ENCODE measurements around the gene PTPA. TPM values are rescaled to one million over a fixed set of nuclear protein-coding genes. Genes with fewer than 3 reads are reported as not detected.
A peak's percentile ranks its signal among the peaks of the same experiment; 100 is the strongest.

Gene PTPA
- total and polyA plus RNA-seq, 9 of the 15 experiments (the other 6 are each of a cell fraction or from before 2014, with no cell fraction given), result 1.7 to 121 (median 72.6) TPM

- TF ChIP-seq ZBTB2 (IDR thresholded peaks at IDR 0.05) (peak; percentile 74), DACH1 (IDR thresholded peaks at IDR 0.05; ENCODE audit: partially characterized antibody) (peak; percentile 47), TOE1 (IDR thresholded peaks at IDR 0.05; ENCODE audit: borderline replicate concordance) (peak; percentile 40; the same call in 1 of the 2 replicates), TOE1 (CRISPR knock-in tag; IDR thresholded peaks at IDR 0.05; ENCODE audit: borderline replicate concordance, low read depth) (no peak), PHF21A (IDR thresholded peaks at IDR 0.05; ENCODE audit: borderline replicate concordance, low read depth) (no peak), ZBTB11 (CRISPR knock-in tag; IDR thresholded peaks at IDR 0.05) (peak in 1 of 3 experiments; percentile 57; a peak in 2 of 6 replicates), NCOA2 (IDR thresholded peaks at IDR 0.05; ENCODE audit: partially characterized antibody in 2 of 2) (no peak), STAT6 (CRISPR knock-in tag; IDR thresholded peaks at IDR 0.05) (peak; percentile 53; the same call in 1 of the 2 replicates), CBX1 (IDR thresholded peaks at IDR 0.05; ENCODE audit: low read depth) (no peak), MCM2 (IDR thresholded peaks at IDR 0.05; ENCODE audit: low read depth) (no peak), ZKSCAN8 (CRISPR knock-in tag; IDR thresholded peaks at IDR 0.05) (no peak), ZNF76 (CRISPR knock-in tag; IDR thresholded peaks at IDR 0.05; ENCODE audit: borderline replicate concordance) (no peak), ZNF655 (CRISPR knock-in tag; IDR thresholded peaks at IDR 0.05) (no peak), STAT5B (CRISPR knock-in tag; IDR thresholded peaks at IDR 0.05) (no peak), ZNF695 (CRISPR knock-in tag; IDR thresholded peaks at IDR 0.05) (no peak)
These were observed 64.8 kb downstream of the PTPA start (continued) for GRCh38 chr9:129175825-129176633.
